ENCODE measurements around the gene TSPAN2. TPM values are rescaled to one million over a fixed set of nuclear protein-coding genes. Genes with fewer than 3 reads are reported as not detected.

The TSPAN2 gene
- total and polyA plus RNA-seq, 4 donors: 0.13 to 1.5 (median 0.30) TPM

DNA sequence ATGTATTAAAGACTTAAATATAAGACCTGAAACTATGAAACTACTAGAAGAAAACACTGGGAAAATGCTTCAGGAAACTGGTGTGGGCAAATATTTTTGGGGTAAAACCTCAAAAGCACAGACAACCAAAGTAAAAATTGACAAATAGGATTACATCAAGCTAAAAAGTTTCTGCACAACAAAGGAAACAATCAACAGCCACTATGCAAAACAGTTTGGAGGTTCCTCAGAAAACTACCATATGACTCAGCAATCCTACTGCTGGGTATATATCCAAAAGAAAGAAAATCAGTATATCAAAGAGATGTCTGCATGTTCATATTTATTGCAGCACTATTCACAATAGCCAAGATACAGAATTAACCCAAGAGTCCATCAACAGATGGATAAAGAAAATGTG lies 42.6 kb downstream of the TSPAN2 start:
- no peak overlapping the region for H3K4me3 ChIP-seq (ENCODE audit: low read depth in 1 of 3, low read length in 3 of 3)
- no peaks in the 10 kb centered on the region for H3K27me3 ChIP-seq (ENCODE audit: control insufficient read depth in 4 of 4, insufficient read depth in 4 of 4, low read length in 3 of 4)
- no peaks in the 10 kb centered on the region for H3K9me3 ChIP-seq (ENCODE audit: control insufficient read depth in 4 of 4, low read length in 3 of 4)
- H3K9ac ChIP-seq (ENCODE audit: low read depth in 1 of 2, low read length in 2 of 2): no peak overlapping the region
- TF ChIP-seq FOXA2 (IDR thresholded peaks at IDR 0.05) (no peak), EGR1 (IDR thresholded peaks at IDR 0.05; ENCODE audit: low read depth in 2 of 2) (no peak), FOXA1 (IDR thresholded peaks at IDR 0.05) (no peak)
- H3K36me3 ChIP-seq (ENCODE audit: control insufficient read depth in 4 of 4, insufficient read depth in 3 of 4, low read depth in 1 of 4, low read length in 3 of 4): no peaks in the 10 kb centered on the region
- H3K4me1 ChIP-seq (ENCODE audit: control insufficient read depth in 4 of 4, insufficient read depth in 4 of 4, low read length in 3 of 4): no peaks in the 10 kb centered on the region
- no peak for DNase-seq (ENCODE audit: low spot score)
- H3K27ac ChIP-seq (ENCODE audit: low read depth in 1 of 2, low read length in 2 of 2): no peak overlapping the region

DNA sequence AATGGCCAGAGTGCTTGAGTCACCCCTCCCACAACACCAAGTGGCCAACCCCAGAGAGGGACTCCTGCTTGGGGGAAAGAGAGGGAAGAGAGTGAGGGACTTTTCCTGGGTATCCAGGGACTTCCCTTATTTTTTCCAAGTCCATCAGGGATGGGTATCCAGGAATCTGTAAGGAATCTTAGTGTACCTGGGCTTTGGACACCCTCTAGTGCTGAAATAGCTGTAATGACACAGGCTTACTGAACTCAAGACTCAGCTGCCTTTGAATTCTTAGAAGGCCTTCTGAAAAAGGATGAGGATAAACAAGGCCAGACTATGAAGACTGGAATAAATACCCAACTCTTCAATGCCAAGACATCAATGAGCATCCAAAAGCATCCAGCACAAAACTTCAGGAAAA lies 47.6 kb downstream of the TSPAN2 start:
- no peaks in the 10 kb centered on the region for H3K36me3 ChIP-seq (ENCODE audit: control insufficient read depth in 4 of 4, insufficient read depth in 3 of 4, low read depth in 1 of 4, low read length in 3 of 4)
- H3K27me3 ChIP-seq (ENCODE audit: control insufficient read depth in 4 of 4, insufficient read depth in 4 of 4, low read length in 3 of 4): peaks cover 0 to 8% (median 0%) of the 10 kb centered on the region in 4 donors
- no peak overlapping the region for H3K4me3 ChIP-seq (ENCODE audit: low read depth in 1 of 3, low read length in 3 of 3)
- H3K9ac ChIP-seq (ENCODE audit: low read depth in 1 of 2, low read length in 2 of 2): no peak overlapping the region
- no peaks in the 10 kb centered on the region for H3K9me3 ChIP-seq (ENCODE audit: control insufficient read depth in 4 of 4, low read length in 3 of 4)
- no peak for DNase-seq (ENCODE audit: low spot score)
- TF ChIP-seq REST (IDR thresholded peaks at IDR 0.05) (no peak), YY1 (IDR thresholded peaks at IDR 0.05) (no peak), CTCF (IDR thresholded peaks at IDR 0.05; ENCODE audit: low read depth, low read length, missing input control) (peak; percentile 2), RAD21 (IDR thresholded peaks at IDR 0.05) (peak in 1 of 2 donors; percentile 38), NR2F2 (IDR thresholded peaks at IDR 0.05) (no peak)
- TF ChIP-seq, protein P1, sequence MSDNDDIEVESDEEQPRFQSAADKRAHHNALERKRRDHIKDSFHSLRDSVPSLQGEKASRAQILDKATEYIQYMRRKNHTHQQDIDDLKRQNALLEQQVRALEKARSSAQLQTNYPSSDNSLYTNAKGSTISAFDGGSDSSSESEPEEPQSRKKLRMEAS (IDR thresholded peaks at IDR 0.05): no peak
- TF ChIP-seq, protein P2, sequence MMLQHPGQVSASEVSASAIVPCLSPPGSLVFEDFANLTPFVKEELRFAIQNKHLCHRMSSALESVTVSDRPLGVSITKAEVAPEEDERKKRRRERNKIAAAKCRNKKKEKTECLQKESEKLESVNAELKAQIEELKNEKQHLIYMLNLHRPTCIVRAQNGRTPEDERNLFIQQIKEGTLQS (IDR thresholded peaks at IDR 0.05): no peak
- no peak overlapping the region for H3K27ac ChIP-seq (ENCODE audit: low read depth in 1 of 2, low read length in 2 of 2)
- H3K4me1 ChIP-seq (ENCODE audit: control insufficient read depth in 4 of 4, insufficient read depth in 4 of 4, low read length in 3 of 4): no peaks in the 10 kb centered on the region

DNA sequence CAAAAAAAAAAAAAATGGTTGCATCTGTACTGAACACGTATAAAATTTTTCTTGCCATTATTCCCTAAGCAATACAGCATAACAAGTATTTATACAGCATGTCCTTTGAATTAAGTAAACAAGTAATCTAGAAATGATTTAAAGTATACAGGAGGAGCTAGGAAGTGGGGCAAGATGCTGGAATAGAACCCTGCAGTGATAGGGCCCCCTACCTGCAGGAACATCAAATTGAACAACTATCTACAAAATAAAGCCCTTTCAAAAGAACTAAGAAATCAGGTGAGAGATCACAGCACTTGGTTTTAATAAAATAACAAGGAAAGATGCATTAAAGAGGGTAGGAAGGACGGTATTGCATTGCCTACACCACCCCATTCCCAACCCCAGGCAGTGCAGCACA lies 48.8 kb downstream of the TSPAN2 start:
- Histone ChIP-seq H3K4me1 (ENCODE audit: control insufficient read depth in 4 of 4, insufficient read depth in 4 of 4, low read length in 3 of 4) (no peaks in the 10 kb centered on the region), H3K36me3 (ENCODE audit: control insufficient read depth in 4 of 4, insufficient read depth in 3 of 4, low read depth in 1 of 4, low read length in 3 of 4) (no peaks in the 10 kb centered on the region), H3K27ac (ENCODE audit: low read depth in 1 of 2, low read length in 2 of 2) (no peak overlapping the region), H3K27me3 (ENCODE audit: control insufficient read depth in 4 of 4, insufficient read depth in 4 of 4, low read length in 3 of 4) (peaks cover 0 to 8% (median 0%) of the 10 kb centered on the region in 4 donors), H3K4me3 (ENCODE audit: low read depth in 1 of 3, low read length in 3 of 3) (no peak overlapping the region), H3K9me3 (ENCODE audit: control insufficient read depth in 4 of 4, low read length in 3 of 4) (no peaks in the 10 kb centered on the region), H3K9ac (ENCODE audit: low read depth in 1 of 2, low read length in 2 of 2) (no peak overlapping the region)
- DNase-seq (ENCODE audit: low spot score): no peak
- WGBS: 71% methylated on average over 2 of the region's 2 CpGs
- TF ChIP-seq RXRA (IDR thresholded peaks at IDR 0.05) (no peak), GABPA (IDR thresholded peaks at IDR 0.05 in 1 of 2, conservative IDR thresholded peaks at IDR 0.05 in 1 of 2) (no peak), RAD21 (IDR thresholded peaks at IDR 0.05) (no peak), HNF4A (conservative IDR thresholded peaks at IDR 0.05) (no peak), EGR1 (IDR thresholded peaks at IDR 0.05; ENCODE audit: low read depth in 2 of 2) (no peak), FOXA1 (IDR thresholded peaks at IDR 0.05) (no peak), YY1 (IDR thresholded peaks at IDR 0.05) (no peak), CTCF (IDR thresholded peaks at IDR 0.05; ENCODE audit: low read depth, low read length, missing input control) (no peak), SP1 (IDR thresholded peaks at IDR 0.05) (no peak), TAF1 (conservative IDR thresholded peaks at IDR 0.05) (no peak), FOXA2 (IDR thresholded peaks at IDR 0.05) (no peak), HNF4G (IDR thresholded peaks at IDR 0.05) (no peak)
- TF ChIP-seq, protein P1 (IDR thresholded peaks at IDR 0.05): no peak
- TF ChIP-seq, protein P2 (IDR thresholded peaks at IDR 0.05): no peak
- TF ChIP-seq, protein P3, sequence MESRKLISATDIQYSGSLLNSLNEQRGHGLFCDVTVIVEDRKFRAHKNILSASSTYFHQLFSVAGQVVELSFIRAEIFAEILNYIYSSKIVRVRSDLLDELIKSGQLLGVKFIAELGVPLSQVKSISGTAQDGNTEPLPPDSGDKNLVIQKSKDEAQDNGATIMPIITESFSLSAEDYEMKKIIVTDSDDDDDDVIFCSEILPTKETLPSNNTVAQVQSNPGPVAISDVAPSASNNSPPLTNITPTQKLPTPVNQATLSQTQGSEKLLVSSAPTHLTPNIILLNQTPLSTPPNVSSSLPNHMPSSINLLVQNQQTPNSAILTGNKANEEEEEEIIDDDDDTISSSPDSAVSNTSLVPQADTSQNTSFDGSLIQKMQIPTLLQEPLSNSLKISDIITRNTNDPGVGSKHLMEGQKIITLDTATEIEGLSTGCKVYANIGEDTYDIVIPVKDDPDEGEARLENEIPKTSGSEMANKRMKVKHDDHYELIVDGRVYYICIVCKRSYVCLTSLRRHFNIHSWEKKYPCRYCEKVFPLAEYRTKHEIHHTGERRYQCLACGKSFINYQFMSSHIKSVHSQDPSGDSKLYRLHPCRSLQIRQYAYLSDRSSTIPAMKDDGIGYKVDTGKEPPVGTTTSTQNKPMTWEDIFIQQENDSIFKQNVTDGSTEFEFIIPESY (IDR thresholded peaks at IDR 0.05): no peak

All from liver (tissue), 9 donors.